HG03175 (cell line): Measurements from ENCODE around the gene HMGXB3.

Experiments used
- ATAC-seq: cut with Tn5 transposase; IDR thresholded peaks from one replicate; pipeline ENCODE4 v1.9.1; 2021; ENCODE audit warnings: mild to moderate bottlenecking, moderate library complexity; ENCODE audit not compliant: unreplicated experiment

Gene HMGXB3

GRCh38 chr5:150000256-150000989 lies at the start of gene HMGXB3, which contains the start of gene TIGD6:
Gene HMGXB3, plus strand, starts transcription at chr5:150000739. Its CDS starts 4,114 bp downstream, at chr5:150004853.
Gene TIGD6, minus strand, starts transcription at chr5:150000654. Its CDS starts 4,306 bp downstream, at chr5:149996348.
- peak; percentile 87 for ATAC-seq

GRCh38 chr5:149951138-149951749 lies 49.3 kb upstream of the HMGXB3 start:
- ATAC-seq = no peak

- ATAC-seq = no peak
These were observed 47.0 kb upstream of the HMGXB3 start for GRCh38 chr5:149953436-149954121.

GRCh38 chr5:149954798-149955197 lies 45.7 kb upstream of the HMGXB3 start:
- ATAC-seq = no peak

GRCh38 chr5:149956685-149957084 lies 43.9 kb upstream of the HMGXB3 start:
- ATAC-seq = no peak

- ATAC-seq = no peak
These were observed 42.7 kb upstream of the HMGXB3 start for GRCh38 chr5:149957855-149958254.

GRCh38 chr5:149959406-149960236 lies 40.9 kb upstream of the HMGXB3 start:
- ATAC-seq = no peak

- peak; percentile 98 for ATAC-seq
These were observed 40.0 kb upstream of the HMGXB3 start, which contains the start of gene SLC26A2 for GRCh38 chr5:149960272-149961185. Gene SLC26A2, plus strand, starts transcription at chr5:149960758. Its CDS starts 16,895 bp downstream, at chr5:149977653.

GRCh38 chr5:149961186-149961685 lies 39.3 kb upstream of the HMGXB3 start:
- ATAC-seq = no peak

- no peak for ATAC-seq
These were observed 38.6 kb upstream of the HMGXB3 start for GRCh38 chr5:149961957-149962409.

- ATAC-seq = no peak
These were observed 37.8 kb upstream of the HMGXB3 start for GRCh38 chr5:149962601-149963300.

- ATAC-seq = no peak
These were observed 36.8 kb upstream of the HMGXB3 start for GRCh38 chr5:149963729-149964128.

- no peak for ATAC-seq
These were observed 33.6 kb upstream of the HMGXB3 start for GRCh38 chr5:149966946-149967345.

- ATAC-seq = no peak
These were observed 31.2 kb upstream of the HMGXB3 start for GRCh38 chr5:149969181-149969930.

- ATAC-seq = no peak
These were observed 25.1 kb upstream of the HMGXB3 start for GRCh38 chr5:149975409-149975808.

- no peak for ATAC-seq
These were observed 20.6 kb upstream of the HMGXB3 start for GRCh38 chr5:149979896-149980295.

GRCh38 chr5:149981206-149981605 lies 19.3 kb upstream of the HMGXB3 start:
- ATAC-seq = no peak

- no peak for ATAC-seq
These were observed 18.0 kb upstream of the HMGXB3 start for GRCh38 chr5:149982505-149982904.
